HFFc6 (cell line): Measurements from ENCODE around the gene BDH1. TPM values are rescaled to one million over a fixed set of nuclear protein-coding genes. Genes with fewer than 3 reads are reported as not detected.

Experiments
- DNase-seq: peaks from one replicate; pipeline ENCODE4 v3.0.0-alpha.2; 2018
- H3K27ac Mint-ChIP-seq: 2 replicates; pipeline ENCODE4 v1.8.0; 2020; ENCODE audit warnings: mild to moderate bottlenecking, mixed read lengths
- H3K27me3 Mint-ChIP-seq: 2 replicates; pipeline ENCODE4 v1.8.0; 2021; ENCODE audit warnings: mild to moderate bottlenecking, moderate library complexity, mixed read lengths; ENCODE audit not compliant: insufficient read depth
- H3K36me3 Mint-ChIP-seq: 2 replicates; pipeline ENCODE4 v1.8.0; 2021; ENCODE audit warnings: low read depth, mixed read lengths
- H3K4me1 Mint-ChIP-seq: 2 replicates; pipeline ENCODE4 v1.8.0; 2020; ENCODE audit warnings: low read depth, mixed read lengths
- H3K4me3 Mint-ChIP-seq: 2 replicates; pipeline ENCODE4 v1.8.0; 2020; ENCODE audit warnings: mild to moderate bottlenecking, moderate library complexity, mixed read lengths
- H3K9me3 Mint-ChIP-seq: 2 replicates; pipeline ENCODE4 v1.8.0; 2020; ENCODE audit warnings: mild to moderate bottlenecking, mixed read lengths
- CTCF ChIP-seq: fragments of 200-600 bp; sonication (generic); IDR thresholded peaks from 2 replicates; pipeline ENCODE4 v1.5.0; 2021; ENCODE audit warnings: antibody characterized with exemption, mild to moderate bottlenecking
- total RNA-seq, 6 experiments: library from RNA; stranded (reverse); fragmentation: NEBNext Ultra II Directional; extraction: Animal tissue kit (Norgen Biotek cat#: 25700); gene quantifications; 2 replicates in 1 of 6; 3 replicates in 5 of 6; pipeline ENCODE4 v1.2.3, GENCODE V29; 2021

The BDH1 gene
- total RNA-seq, 6 experiments from 2014 or later = 0.87 to 1.5 (median 1.2) TPM

GRCh38 chr3:197491923-197492664 is 63.7 kb downstream of the BDH1 start:
- H3K36me3 Mint-ChIP-seq = no peaks in the 10 kb centered on the region
- H3K4me1 Mint-ChIP-seq = peaks cover 64% of the 10 kb centered on the region
- TF ChIP-seq CTCF = no peak
- no peak overlapping the region for H3K27ac Mint-ChIP-seq
- no peaks in the 10 kb centered on the region for H3K9me3 Mint-ChIP-seq
- no peak for DNase-seq
- no peak overlapping the region for H3K4me3 Mint-ChIP-seq
- no peaks in the 10 kb centered on the region; the same call in 1 of the 2 replicates for H3K27me3 Mint-ChIP-seq

GRCh38 chr3:197491478-197491877 is 64.3 kb downstream of the BDH1 start:
- no peak for DNase-seq
- no peak overlapping the region for H3K4me3 Mint-ChIP-seq
- no peaks in the 10 kb centered on the region for H3K36me3 Mint-ChIP-seq
- H3K4me1 Mint-ChIP-seq = peaks cover 70% of the 10 kb centered on the region
- no peak overlapping the region for H3K27ac Mint-ChIP-seq
- H3K27me3 Mint-ChIP-seq = no peaks in the 10 kb centered on the region; the same call in 1 of the 2 replicates
- TF ChIP-seq CTCF = no peak
- H3K9me3 Mint-ChIP-seq = no peaks in the 10 kb centered on the region

- DNase-seq = peak; percentile 83
- Mint-ChIP-seq H3K4me3 (peak overlapping the region; percentile 79), H3K27ac (peak overlapping the region; percentile 96), H3K9me3 (no peaks in the 10 kb centered on the region), H3K27me3 (no peaks in the 10 kb centered on the region; the same call in 1 of the 2 replicates), H3K4me1 (peaks cover 73% of the 10 kb centered on the region), H3K36me3 (no peaks in the 10 kb centered on the region)
- TF ChIP-seq CTCF = peak; percentile 35; the same call in 1 of the 2 replicates
These were observed 65.4 kb downstream of the BDH1 start for GRCh38 chr3:197490098-197491058.

GRCh38 chr3:197487911-197488391 is 67.8 kb downstream of the BDH1 start:
- TF ChIP-seq CTCF = no peak
- H3K4me1 Mint-ChIP-seq = peaks cover 66% of the 10 kb centered on the region
- H3K4me3 Mint-ChIP-seq = peak overlapping the region; percentile 46
- no peaks in the 10 kb centered on the region; the same call in 1 of the 2 replicates for H3K27me3 Mint-ChIP-seq
- H3K9me3 Mint-ChIP-seq = no peaks in the 10 kb centered on the region
- H3K27ac Mint-ChIP-seq = peak overlapping the region; percentile 96
- peak; percentile 91 for DNase-seq
- no peaks in the 10 kb centered on the region for H3K36me3 Mint-ChIP-seq

GRCh38 chr3:197486861-197487260 is 68.9 kb downstream of the BDH1 start:
- no peaks in the 10 kb centered on the region for H3K36me3 Mint-ChIP-seq
- peak overlapping the region; percentile 96 for H3K27ac Mint-ChIP-seq
- TF ChIP-seq CTCF = no peak
- H3K4me3 Mint-ChIP-seq = peak overlapping the region; percentile 34; the same call in 1 of the 2 replicates
- no peaks in the 10 kb centered on the region for H3K9me3 Mint-ChIP-seq
- no peak for DNase-seq
- H3K27me3 Mint-ChIP-seq = no peaks in the 10 kb centered on the region; the same call in 1 of the 2 replicates
- peaks cover 67% of the 10 kb centered on the region for H3K4me1 Mint-ChIP-seq
